Rectal smooth muscle tissue (tissue), 1 donor: Measurements from ENCODE around the gene MAPRE2.

Source experiments
- H3K27ac ChIP-seq: one replicate; pipeline ENCODE4 v1.7.0; 2013; ENCODE audit warnings: low read depth, low read length, inconsistent platforms
- H3K27me3 ChIP-seq: one replicate; pipeline ENCODE4 v1.7.0; 2013; ENCODE audit warnings: low read length; ENCODE audit not compliant: control insufficient read depth, insufficient read depth
- H3K36me3 ChIP-seq: one replicate; pipeline ENCODE4 v1.7.0; 2013; ENCODE audit warnings: low read length; ENCODE audit not compliant: control insufficient read depth, insufficient read depth
- H3K4me1 ChIP-seq: one replicate; pipeline ENCODE4 v1.7.0; 2013; ENCODE audit warnings: low read length; ENCODE audit not compliant: control insufficient read depth, insufficient read depth
- H3K4me3 ChIP-seq: one replicate; pipeline ENCODE4 v1.7.0; 2013; ENCODE audit warnings: low read length
- H3K9ac ChIP-seq: one replicate; pipeline ENCODE4 v1.7.0; 2013; ENCODE audit warnings: low read length

The MAPRE2 gene

GRCh38 chr18:35088921-35089320, 47.7 kb downstream of the MAPRE2 start:
- Histone ChIP-seq H3K4me1 (no peaks in the 10 kb centered on the region), H3K4me3 (no peak overlapping the region), H3K27ac (no peak overlapping the region), H3K27me3 (no peaks in the 10 kb centered on the region), H3K9ac (no peak overlapping the region), H3K36me3 (no peaks in the 10 kb centered on the region)

- H3K27ac ChIP-seq = no peak overlapping the region
- no peak overlapping the region for H3K9ac ChIP-seq
- no peak overlapping the region for H3K4me3 ChIP-seq
- H3K4me1 ChIP-seq = no peaks in the 10 kb centered on the region
- H3K27me3 ChIP-seq = no peaks in the 10 kb centered on the region
- H3K36me3 ChIP-seq = no peaks in the 10 kb centered on the region
Measured at GRCh38 chr18:35089382-35089781, 48.2 kb downstream of the MAPRE2 start.

DNA sequence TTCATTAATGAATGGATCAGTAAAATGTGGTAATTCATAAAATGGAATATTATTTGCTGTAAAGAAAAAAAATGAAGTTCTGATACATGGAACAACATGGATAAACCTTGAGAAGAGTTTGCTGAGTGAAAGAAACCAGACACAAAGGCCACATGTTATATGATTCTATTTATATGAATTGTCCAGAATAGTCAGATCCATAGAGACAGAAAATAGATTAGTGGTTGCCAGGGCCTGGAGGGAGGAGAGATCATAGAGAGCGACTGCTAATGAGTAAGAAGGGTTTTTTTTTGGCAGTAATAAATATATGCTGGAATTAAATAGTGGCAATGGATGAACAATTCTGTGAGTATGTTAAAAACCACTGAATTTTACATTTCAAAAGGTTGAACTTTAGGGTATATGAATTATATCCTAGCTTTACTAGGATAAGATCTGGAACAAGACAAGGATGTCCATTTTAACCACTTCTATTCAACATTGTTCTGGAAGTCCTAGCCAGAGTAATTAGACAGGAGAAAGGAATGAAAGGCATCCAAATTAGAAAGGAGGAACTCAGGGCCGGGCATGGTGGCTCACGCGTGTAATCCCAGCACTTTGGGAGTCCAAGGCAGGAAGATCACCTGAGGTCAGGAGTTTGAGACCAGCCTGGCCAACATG, 48.8 kb downstream of the MAPRE2 start:
- H3K4me1 ChIP-seq = no peaks in the 10 kb centered on the region
- H3K27me3 ChIP-seq = no peaks in the 10 kb centered on the region
- H3K27ac ChIP-seq = no peak overlapping the region
- H3K9ac ChIP-seq = no peak overlapping the region
- H3K4me3 ChIP-seq = no peak overlapping the region
- no peaks in the 10 kb centered on the region for H3K36me3 ChIP-seq

DNA sequence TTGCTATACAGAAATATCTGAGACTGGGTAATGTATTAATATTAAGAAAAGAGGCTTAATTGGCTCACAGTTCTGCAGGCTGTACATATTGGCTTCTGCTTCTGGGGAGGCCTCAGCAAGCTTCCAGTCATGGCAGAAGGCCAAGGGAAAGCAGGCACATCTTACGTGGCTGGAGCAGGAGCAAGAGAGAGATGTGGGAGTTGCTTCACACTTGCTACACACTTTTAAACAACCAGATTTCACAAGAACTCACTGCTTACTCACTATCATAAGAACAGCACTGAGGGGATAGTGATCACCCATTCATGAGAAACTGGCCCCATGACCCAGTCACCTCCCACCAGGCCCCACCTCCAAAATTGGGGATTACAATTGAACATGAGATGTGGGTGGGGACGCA, 50.6 kb downstream of the MAPRE2 start:
- H3K36me3 ChIP-seq = no peaks in the 10 kb centered on the region
- H3K4me1 ChIP-seq = no peaks in the 10 kb centered on the region
- no peak overlapping the region for H3K4me3 ChIP-seq
- H3K9ac ChIP-seq = no peak overlapping the region
- no peaks in the 10 kb centered on the region for H3K27me3 ChIP-seq
- H3K27ac ChIP-seq = no peak overlapping the region

- Histone ChIP-seq H3K9ac (no peak overlapping the region), H3K36me3 (no peaks in the 10 kb centered on the region), H3K27me3 (no peaks in the 10 kb centered on the region), H3K4me1 (no peaks in the 10 kb centered on the region), H3K4me3 (no peak overlapping the region), H3K27ac (no peak overlapping the region)
Measured at GRCh38 chr18:35095983-35096676, 54.9 kb downstream of the MAPRE2 start.

GRCh38 chr18:35096677-35097011, 55.4 kb downstream of the MAPRE2 start:
- H3K27ac ChIP-seq = no peak overlapping the region
- H3K27me3 ChIP-seq = no peaks in the 10 kb centered on the region
- no peak overlapping the region for H3K4me3 ChIP-seq
- no peak overlapping the region for H3K9ac ChIP-seq
- no peaks in the 10 kb centered on the region for H3K36me3 ChIP-seq
- no peaks in the 10 kb centered on the region for H3K4me1 ChIP-seq

DNA sequence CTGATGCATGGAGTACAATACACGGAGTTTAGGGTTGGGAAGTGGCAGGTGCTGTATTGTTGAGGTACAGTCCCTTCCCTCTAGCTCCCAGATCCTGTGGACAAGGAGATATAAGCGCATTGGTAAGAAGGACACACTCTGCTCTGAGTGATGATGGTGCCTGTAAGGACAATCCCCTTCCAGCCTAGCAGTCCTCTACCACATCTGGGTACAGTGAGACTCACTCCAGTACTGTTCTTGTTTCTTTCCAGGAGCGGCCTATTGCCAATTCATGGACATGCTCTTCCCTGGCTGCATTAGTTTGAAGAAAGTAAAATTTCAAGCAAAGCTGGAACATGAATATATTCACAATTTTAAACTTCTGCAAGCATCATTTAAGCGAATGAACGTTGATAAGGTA, 56.0 kb downstream of the MAPRE2 start:
- H3K4me1 ChIP-seq = no peaks in the 10 kb centered on the region
- H3K27me3 ChIP-seq = no peaks in the 10 kb centered on the region
- H3K9ac ChIP-seq = no peak overlapping the region
- no peaks in the 10 kb centered on the region for H3K36me3 ChIP-seq
- no peak overlapping the region for H3K4me3 ChIP-seq
- no peak overlapping the region for H3K27ac ChIP-seq

DNA sequence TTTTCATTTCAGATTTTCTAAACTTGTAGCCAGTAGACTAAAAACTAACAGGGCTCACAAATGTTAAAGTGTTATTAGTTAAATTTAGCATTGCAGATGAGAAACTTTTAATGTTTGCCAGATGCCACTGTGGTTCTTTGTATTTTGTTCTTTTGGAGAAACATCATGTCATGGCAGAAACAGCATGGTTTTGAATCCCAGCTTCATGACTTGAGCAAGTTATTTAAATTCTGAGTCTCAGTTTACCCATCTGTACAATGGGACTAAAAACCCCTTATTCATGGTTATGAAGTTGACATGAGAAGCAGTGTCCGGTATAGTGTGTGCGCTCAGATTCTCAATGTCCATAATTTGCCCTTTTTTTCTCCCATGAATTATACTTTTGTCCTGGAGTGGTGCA, 56.5 kb downstream of the MAPRE2 start:
- Histone ChIP-seq H3K4me1 (no peaks in the 10 kb centered on the region), H3K27me3 (no peaks in the 10 kb centered on the region), H3K9ac (no peak overlapping the region), H3K4me3 (no peak overlapping the region), H3K27ac (no peak overlapping the region), H3K36me3 (no peaks in the 10 kb centered on the region)

DNA sequence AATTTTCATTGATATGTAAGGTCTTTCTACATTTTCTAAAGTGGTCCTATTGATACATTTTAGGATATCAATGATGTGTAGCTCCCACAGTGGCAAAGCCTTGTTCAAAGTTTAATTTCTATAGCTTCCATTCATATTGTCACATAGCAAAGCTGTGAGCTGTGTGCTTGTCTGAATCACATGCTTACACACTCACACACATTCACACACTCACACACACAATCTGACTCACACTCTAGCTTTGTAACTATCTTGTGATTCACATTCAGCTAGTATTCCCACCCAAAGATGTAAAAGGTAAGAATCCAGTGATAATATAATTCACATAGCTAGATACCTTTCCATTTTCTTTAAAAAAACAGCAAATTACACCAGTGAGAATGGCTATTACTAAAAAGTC, 58.7 kb downstream of the MAPRE2 start:
- Histone ChIP-seq H3K27ac (no peak overlapping the region), H3K4me1 (no peaks in the 10 kb centered on the region), H3K4me3 (no peak overlapping the region), H3K27me3 (no peaks in the 10 kb centered on the region), H3K9ac (no peak overlapping the region), H3K36me3 (no peaks in the 10 kb centered on the region)

- H3K27ac ChIP-seq = no peak overlapping the region
- no peak overlapping the region for H3K9ac ChIP-seq
- H3K36me3 ChIP-seq = no peaks in the 10 kb centered on the region
- H3K27me3 ChIP-seq = no peaks in the 10 kb centered on the region
- no peak overlapping the region for H3K4me3 ChIP-seq
- H3K4me1 ChIP-seq = no peaks in the 10 kb centered on the region
Measured at GRCh38 chr18:35104391-35105051, 63.3 kb downstream of the MAPRE2 start.

DNA sequence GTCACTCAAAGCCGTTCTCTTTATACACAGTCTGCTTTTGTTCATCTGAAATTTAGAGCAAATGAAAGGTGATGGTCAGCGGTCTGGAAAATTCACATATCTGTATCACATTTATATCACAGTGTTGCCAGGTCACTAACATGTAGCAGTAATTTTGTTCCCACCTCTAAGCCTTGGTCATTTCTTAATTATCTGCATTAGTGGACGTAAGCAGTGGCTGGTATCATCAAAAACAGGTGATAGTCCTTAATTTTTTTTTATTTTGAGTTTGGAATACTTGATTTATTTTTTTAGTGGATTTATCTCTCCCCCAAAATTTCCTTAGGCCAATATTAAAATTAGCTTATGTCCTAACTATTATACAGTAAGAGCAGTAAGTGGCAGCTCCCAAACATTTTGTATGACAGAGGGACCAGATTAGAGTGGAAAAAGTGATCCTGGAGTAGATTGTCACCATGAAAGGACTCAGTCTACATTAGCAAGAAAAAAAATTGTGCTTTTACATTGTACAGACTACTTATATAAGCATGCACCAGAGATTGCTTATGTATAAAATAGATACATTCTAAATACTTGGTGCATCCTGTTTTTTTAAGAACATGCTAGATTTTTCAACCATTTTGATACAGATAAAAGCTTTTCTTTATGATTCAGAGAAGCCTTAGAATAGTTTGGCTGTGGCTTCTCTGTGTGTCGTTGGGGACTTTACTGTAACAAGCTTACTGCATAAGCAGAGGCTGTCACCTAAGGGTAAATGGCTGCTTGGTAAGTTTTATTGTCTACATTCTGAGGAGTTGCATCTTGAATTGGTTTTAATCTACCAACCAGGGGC, 65.0 kb downstream of the MAPRE2 start:
- Histone ChIP-seq H3K4me3 (no peak overlapping the region), H3K4me1 (no peaks in the 10 kb centered on the region), H3K36me3 (no peaks in the 10 kb centered on the region), H3K27ac (no peak overlapping the region), H3K9ac (no peak overlapping the region), H3K27me3 (no peaks in the 10 kb centered on the region)

DNA sequence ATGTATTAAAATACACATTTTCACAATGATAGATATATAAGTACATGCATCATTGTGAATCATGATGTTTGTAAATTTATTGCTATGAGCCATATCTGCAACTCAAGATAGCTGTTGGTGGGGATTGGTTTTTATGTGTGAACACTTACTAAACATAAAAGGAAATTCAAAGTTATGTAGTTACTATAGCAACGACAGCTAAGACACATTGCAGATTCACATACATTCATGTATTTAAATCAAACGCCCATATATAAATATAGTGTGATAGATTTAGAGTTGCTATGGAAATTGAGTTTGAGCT, 65.6 kb downstream of the MAPRE2 start:
- no peak overlapping the region for H3K4me3 ChIP-seq
- H3K36me3 ChIP-seq = no peaks in the 10 kb centered on the region
- no peaks in the 10 kb centered on the region for H3K4me1 ChIP-seq
- H3K27me3 ChIP-seq = no peaks in the 10 kb centered on the region
- H3K27ac ChIP-seq = no peak overlapping the region
- H3K9ac ChIP-seq = no peak overlapping the region
